ENCODE results near the gene MTHFD1L. TPM values are rescaled to one million over a fixed set of nuclear protein-coding genes. Genes with fewer than 3 reads are reported as not detected.
"Not testable (repeated sequence)": the region's sequence is repeated elsewhere in the genome, so short reads cannot be mapped to it uniquely, and the experiment has no call there.

The MTHFD1L gene
- total RNA-seq (2012; rRNA removed), result 33.0 and 33.2 TPM in 2 replicates

- Histone ChIP-seq H3K4me2 (ENCODE audit: low read length) (peak within 1 kb of the TSS; percentile 81), H3K4me3 (ENCODE audit: low read length) (peak within 1 kb of the TSS; percentile 79), H3K9ac (ENCODE audit: low read depth, low read length) (peak within 1 kb of the TSS; percentile 97), H3K4me1 (ENCODE audit: control insufficient read depth, insufficient read depth, low read length) (peaks cover 13% of the 10 kb centered on the region), H3K27me3 (ENCODE audit: control insufficient read depth, insufficient read depth, low read length) (no peaks in the 10 kb centered on the region), H3K9me3 (replicated peaks; ENCODE audit: low read length) (no peaks in the 10 kb centered on the region), H3K36me3 (ENCODE audit: insufficient read depth, low read length) (no peaks in the 10 kb centered on the region)
Observed at GRCh38 chr6:150865406-150866146, at the start of gene MTHFD1L. Gene MTHFD1L, plus strand, starts transcription at chr6:150865702. Its CDS starts 121 bp downstream, at chr6:150865823.

GRCh38 chr6:150816554-150816953, 48.9 kb upstream of the MTHFD1L start:
- not testable (repeated sequence) for H3K4me3 ChIP-seq (ENCODE audit: low read length); H3K9ac ChIP-seq (ENCODE audit: low read depth, low read length); H3K4me2 ChIP-seq (ENCODE audit: low read length); H3K27me3 ChIP-seq (ENCODE audit: control insufficient read depth, insufficient read depth, low read length); H3K9me3 ChIP-seq (replicated peaks; ENCODE audit: low read length); H3K36me3 ChIP-seq (ENCODE audit: insufficient read depth, low read length)
- peaks cover 13% of the 10 kb centered on the region for H3K4me1 ChIP-seq (ENCODE audit: control insufficient read depth, insufficient read depth, low read length)

- H3K4me2 ChIP-seq (ENCODE audit: low read length), result no peak overlapping the region
- no peaks in the 10 kb centered on the region for H3K36me3 ChIP-seq (ENCODE audit: insufficient read depth, low read length)
- no peak overlapping the region for H3K9ac ChIP-seq (ENCODE audit: low read depth, low read length)
- H3K4me1 ChIP-seq (ENCODE audit: control insufficient read depth, insufficient read depth, low read length), result no peaks in the 10 kb centered on the region
- H3K9me3 ChIP-seq (replicated peaks; ENCODE audit: low read length), result no peaks in the 10 kb centered on the region
- H3K27me3 ChIP-seq (ENCODE audit: control insufficient read depth, insufficient read depth, low read length), result no peaks in the 10 kb centered on the region
- no peak overlapping the region for H3K4me3 ChIP-seq (ENCODE audit: low read length)
Observed at GRCh38 chr6:150822932-150823331, 42.6 kb upstream of the MTHFD1L start.

- H3K9me3 ChIP-seq (replicated peaks; ENCODE audit: low read length), result no peaks in the 10 kb centered on the region
- H3K4me2 ChIP-seq (ENCODE audit: low read length), result no peak overlapping the region
- H3K4me1 ChIP-seq (ENCODE audit: control insufficient read depth, insufficient read depth, low read length), result peaks cover 10% of the 10 kb centered on the region
- no peak overlapping the region for H3K9ac ChIP-seq (ENCODE audit: low read depth, low read length)
- H3K27me3 ChIP-seq (ENCODE audit: control insufficient read depth, insufficient read depth, low read length), result no peaks in the 10 kb centered on the region
- no peak overlapping the region for H3K4me3 ChIP-seq (ENCODE audit: low read length)
- no peaks in the 10 kb centered on the region for H3K36me3 ChIP-seq (ENCODE audit: insufficient read depth, low read length)
Observed at GRCh38 chr6:150826788-150827187, 38.7 kb upstream of the MTHFD1L start.

- not testable (repeated sequence) for H3K9me3 ChIP-seq (replicated peaks; ENCODE audit: low read length); H3K36me3 ChIP-seq (ENCODE audit: insufficient read depth, low read length); H3K4me2 ChIP-seq (ENCODE audit: low read length); H3K4me3 ChIP-seq (ENCODE audit: low read length); H3K27me3 ChIP-seq (ENCODE audit: control insufficient read depth, insufficient read depth, low read length); H3K9ac ChIP-seq (ENCODE audit: low read depth, low read length)
- peaks cover 10% of the 10 kb centered on the region for H3K4me1 ChIP-seq (ENCODE audit: control insufficient read depth, insufficient read depth, low read length)
Observed at GRCh38 chr6:150828107-150828506, 37.4 kb upstream of the MTHFD1L start.

- H3K27me3 ChIP-seq (ENCODE audit: control insufficient read depth, insufficient read depth, low read length), result no peaks in the 10 kb centered on the region
- peaks cover 10% of the 10 kb centered on the region for H3K4me1 ChIP-seq (ENCODE audit: control insufficient read depth, insufficient read depth, low read length)
- no peak overlapping the region for H3K4me3 ChIP-seq (ENCODE audit: low read length)
- peak overlapping the region; percentile 39 for H3K4me2 ChIP-seq (ENCODE audit: low read length)
- H3K9ac ChIP-seq (ENCODE audit: low read depth, low read length), result no peak overlapping the region
- H3K36me3 ChIP-seq (ENCODE audit: insufficient read depth, low read length), result no peaks in the 10 kb centered on the region
- no peaks in the 10 kb centered on the region for H3K9me3 ChIP-seq (replicated peaks; ENCODE audit: low read length)
Observed at GRCh38 chr6:150830439-150831165, 34.9 kb upstream of the MTHFD1L start.

GRCh38 chr6:150831577-150831976, 33.9 kb upstream of the MTHFD1L start:
- Histone ChIP-seq H3K4me3 (ENCODE audit: low read length) (no peak overlapping the region), H3K4me2 (ENCODE audit: low read length) (no peak overlapping the region), H3K4me1 (ENCODE audit: control insufficient read depth, insufficient read depth, low read length) (peaks cover 10% of the 10 kb centered on the region), H3K36me3 (ENCODE audit: insufficient read depth, low read length) (no peaks in the 10 kb centered on the region), H3K9ac (ENCODE audit: low read depth, low read length) (no peak overlapping the region), H3K27me3 (ENCODE audit: control insufficient read depth, insufficient read depth, low read length) (no peaks in the 10 kb centered on the region), H3K9me3 (replicated peaks; ENCODE audit: low read length) (no peaks in the 10 kb centered on the region)

- no peaks in the 10 kb centered on the region for H3K36me3 ChIP-seq (ENCODE audit: insufficient read depth, low read length)
- no peak overlapping the region for H3K9ac ChIP-seq (ENCODE audit: low read depth, low read length)
- H3K4me1 ChIP-seq (ENCODE audit: control insufficient read depth, insufficient read depth, low read length), result peaks cover 2% of the 10 kb centered on the region
- no peaks in the 10 kb centered on the region for H3K27me3 ChIP-seq (ENCODE audit: control insufficient read depth, insufficient read depth, low read length)
- no peak overlapping the region for H3K4me2 ChIP-seq (ENCODE audit: low read length)
- no peak overlapping the region for H3K4me3 ChIP-seq (ENCODE audit: low read length)
- H3K9me3 ChIP-seq (replicated peaks; ENCODE audit: low read length), result no peaks in the 10 kb centered on the region
Observed at GRCh38 chr6:150835620-150836019, 29.9 kb upstream of the MTHFD1L start.

GRCh38 chr6:150840185-150840584, 25.3 kb upstream of the MTHFD1L start:
- Histone ChIP-seq H3K4me3 (ENCODE audit: low read length) (no peak overlapping the region), H3K9ac (ENCODE audit: low read depth, low read length) (no peak overlapping the region), H3K4me2 (ENCODE audit: low read length) (no peak overlapping the region), H3K9me3 (replicated peaks; ENCODE audit: low read length) (no peaks in the 10 kb centered on the region), H3K4me1 (ENCODE audit: control insufficient read depth, insufficient read depth, low read length) (no peaks in the 10 kb centered on the region), H3K27me3 (ENCODE audit: control insufficient read depth, insufficient read depth, low read length) (no peaks in the 10 kb centered on the region), H3K36me3 (ENCODE audit: insufficient read depth, low read length) (no peaks in the 10 kb centered on the region)

- no peaks in the 10 kb centered on the region for H3K27me3 ChIP-seq (ENCODE audit: control insufficient read depth, insufficient read depth, low read length)
- H3K9ac ChIP-seq (ENCODE audit: low read depth, low read length), result no peak overlapping the region
- H3K4me3 ChIP-seq (ENCODE audit: low read length), result no peak overlapping the region
- H3K9me3 ChIP-seq (replicated peaks; ENCODE audit: low read length), result no peaks in the 10 kb centered on the region
- H3K4me2 ChIP-seq (ENCODE audit: low read length), result no peak overlapping the region
- no peaks in the 10 kb centered on the region for H3K36me3 ChIP-seq (ENCODE audit: insufficient read depth, low read length)
- H3K4me1 ChIP-seq (ENCODE audit: control insufficient read depth, insufficient read depth, low read length), result no peaks in the 10 kb centered on the region
Observed at GRCh38 chr6:150841189-150841588, 24.3 kb upstream of the MTHFD1L start.

GRCh38 chr6:150841697-150842096, 23.8 kb upstream of the MTHFD1L start:
- Histone ChIP-seq H3K27me3 (ENCODE audit: control insufficient read depth, insufficient read depth, low read length) (no peaks in the 10 kb centered on the region), H3K4me1 (ENCODE audit: control insufficient read depth, insufficient read depth, low read length) (no peaks in the 10 kb centered on the region), H3K36me3 (ENCODE audit: insufficient read depth, low read length) (no peaks in the 10 kb centered on the region), H3K9me3 (replicated peaks; ENCODE audit: low read length) (no peaks in the 10 kb centered on the region), H3K4me2 (ENCODE audit: low read length) (no peak overlapping the region), H3K9ac (ENCODE audit: low read depth, low read length) (no peak overlapping the region), H3K4me3 (ENCODE audit: low read length) (no peak overlapping the region)

- Histone ChIP-seq H3K4me1 (ENCODE audit: control insufficient read depth, insufficient read depth, low read length) (no peaks in the 10 kb centered on the region), H3K36me3 (ENCODE audit: insufficient read depth, low read length) (no peaks in the 10 kb centered on the region), H3K27me3 (ENCODE audit: control insufficient read depth, insufficient read depth, low read length) (no peaks in the 10 kb centered on the region), H3K9ac (ENCODE audit: low read depth, low read length) (no peak overlapping the region), H3K9me3 (replicated peaks; ENCODE audit: low read length) (no peaks in the 10 kb centered on the region), H3K4me3 (ENCODE audit: low read length) (no peak overlapping the region), H3K4me2 (ENCODE audit: low read length) (no peak overlapping the region)
Observed at GRCh38 chr6:150844371-150844770, 21.1 kb upstream of the MTHFD1L start.

Data from skeletal muscle satellite cell (primary cell).